Glutamatergic neuron (in vitro differentiated cells): ENCODE data around the gene RBM15. TPM values are rescaled to one million over a fixed set of nuclear protein-coding genes. Genes with fewer than 3 reads are reported as not detected.

Source experiments
- DNase-seq: peaks from one replicate; pipeline ENCODE4 v3.0.0; 2022
- H3K27ac Mint-ChIP-seq: one replicate; pipeline ENCODE4 v1.8.0; 2020; ENCODE audit warnings: mild to moderate bottlenecking, mixed read lengths, inconsistent platforms; ENCODE audit not compliant: unreplicated experiment
- H3K27me3 Mint-ChIP-seq: one replicate; pipeline ENCODE4 v1.8.0; 2020; ENCODE audit warnings: mild to moderate bottlenecking, moderate library complexity, mixed read lengths, inconsistent platforms; ENCODE audit not compliant: unreplicated experiment
- H3K36me3 Mint-ChIP-seq: one replicate; pipeline ENCODE4 v1.8.0; 2020; ENCODE audit warnings: mild to moderate bottlenecking, mixed read lengths, inconsistent platforms; ENCODE audit not compliant: unreplicated experiment
- H3K4me1 Mint-ChIP-seq: one replicate; pipeline ENCODE4 v1.8.0; 2020; ENCODE audit warnings: mild to moderate bottlenecking, low read depth, mixed read lengths, inconsistent platforms; ENCODE audit not compliant: unreplicated experiment
- H3K4me3 Mint-ChIP-seq: one replicate; pipeline ENCODE4 v1.8.0; 2020; ENCODE audit warnings: mild to moderate bottlenecking, mixed read lengths, inconsistent platforms; ENCODE audit not compliant: unreplicated experiment
- H3K9me3 Mint-ChIP-seq: one replicate; pipeline ENCODE4 v1.8.0; 2020; ENCODE audit warnings: mild to moderate bottlenecking, moderate library complexity, mixed read lengths, inconsistent platforms; ENCODE audit not compliant: unreplicated experiment
- CTCF ChIP-seq: fragments of 200-600 bp; sonication (generic); IDR thresholded peaks from one replicate; pipeline ENCODE4 v1.5.0; 2021; ENCODE audit not compliant: partially characterized antibody, unreplicated experiment
- total RNA-seq: library from RNA; stranded (reverse); fragmentation: NEBNext Ultra II Directional; extraction: Animal tissue kit (Norgen Biotek cat#: 25700); gene quantifications from one replicate; pipeline ENCODE4 v1.2.1, GENCODE V29; 2021; ENCODE audit not compliant: unreplicated experiment

RBM15 gene
- total RNA-seq, 1 donor from 2014 or later = 27.3 TPM

- Mint-ChIP-seq H3K4me3 (no peak overlapping the region), H3K4me1 (peaks cover 23% of the 10 kb centered on the region), H3K27ac (no peak overlapping the region), H3K9me3 (peaks cover 4% of the 10 kb centered on the region), H3K27me3 (peaks cover 2% of the 10 kb centered on the region), H3K36me3 (no peaks in the 10 kb centered on the region)
- DNase-seq = no peak
- TF ChIP-seq CTCF = no peak
Observed at GRCh38 chr1:110294308-110294707, 44.9 kb upstream of the RBM15 start.

- Mint-ChIP-seq H3K4me1 (no peaks in the 10 kb centered on the region), H3K9me3 (peaks cover 4% of the 10 kb centered on the region)
- DNase-seq = no peak
Observed at GRCh38 chr1:110298991-110299390, 40.2 kb upstream of the RBM15 start.

GRCh38 chr1:110300412-110301085 is 38.6 kb upstream of the RBM15 start:
- Mint-ChIP-seq H3K9me3 (peaks cover 4% of the 10 kb centered on the region), H3K36me3 (peaks cover 5% of the 10 kb centered on the region), H3K4me3 (no peak overlapping the region), H3K27ac (no peak overlapping the region), H3K27me3 (peaks cover 2% of the 10 kb centered on the region), H3K4me1 (no peaks in the 10 kb centered on the region)
- DNase-seq = no peak
- TF ChIP-seq CTCF = no peak

More at GRCh38 chr1:110298991-110299390, 40.2 kb upstream of the RBM15 start:
- no peak overlapping the region for H3K4me3 Mint-ChIP-seq
- no peak overlapping the region for H3K27ac Mint-ChIP-seq
- H3K27me3 Mint-ChIP-seq = no peaks in the 10 kb centered on the region
- TF ChIP-seq CTCF = no peak
- peaks cover 5% of the 10 kb centered on the region for H3K36me3 Mint-ChIP-seq

- peaks cover 2% of the 10 kb centered on the region for H3K27me3 Mint-ChIP-seq
- H3K9me3 Mint-ChIP-seq = peaks cover 2% of the 10 kb centered on the region
- DNase-seq = no peak
- peaks cover 14% of the 10 kb centered on the region for H3K36me3 Mint-ChIP-seq
- H3K4me1 Mint-ChIP-seq = no peaks in the 10 kb centered on the region
- no peak for TF ChIP-seq CTCF
- H3K4me3 Mint-ChIP-seq = no peak overlapping the region
- H3K27ac Mint-ChIP-seq = no peak overlapping the region
Observed at GRCh38 chr1:110302836-110303235, 36.3 kb upstream of the RBM15 start.

GRCh38 chr1:110305900-110306420 is 33.2 kb upstream of the RBM15 start:
- no peak for TF ChIP-seq CTCF
- peaks cover 2% of the 10 kb centered on the region for H3K27me3 Mint-ChIP-seq
- no peak overlapping the region for H3K4me3 Mint-ChIP-seq
- no peak overlapping the region for H3K27ac Mint-ChIP-seq
- H3K9me3 Mint-ChIP-seq = peaks cover 2% of the 10 kb centered on the region
- H3K36me3 Mint-ChIP-seq = peaks cover 14% of the 10 kb centered on the region
- DNase-seq = no peak
- peaks cover 4% of the 10 kb centered on the region for H3K4me1 Mint-ChIP-seq
